Measurements from ENCODE around the gene NXPH2.

DNA sequence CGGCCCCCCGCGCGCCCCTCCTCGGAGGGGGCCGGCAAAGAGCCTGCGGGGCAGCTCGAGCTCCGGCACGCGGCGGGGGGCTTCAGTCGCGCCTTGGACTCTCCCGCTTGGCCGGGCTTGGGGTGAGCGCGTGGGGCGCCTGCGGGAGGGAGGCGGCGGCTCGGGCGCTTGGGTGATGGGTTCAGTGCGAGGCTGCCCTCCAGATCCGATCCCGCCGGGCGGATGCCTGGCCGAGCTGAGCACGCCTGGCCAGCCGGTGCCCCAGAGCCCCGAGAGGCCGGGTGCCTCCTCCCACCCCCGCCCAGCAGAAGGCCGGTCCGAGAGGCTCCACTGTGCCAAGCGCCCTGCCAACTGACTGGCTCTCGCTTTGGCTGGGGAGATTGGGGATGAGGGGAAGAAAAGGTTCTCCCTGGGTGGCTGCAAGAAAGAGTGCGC lies 273 bp upstream of the NXPH2 start:
- TF ChIP-seq POLR2A (IDR thresholded peaks at IDR 0.05; ENCODE audit: low read depth, low read length) (no peak), CTCF (IDR thresholded peaks at IDR 0.05; ENCODE audit: extremely low read depth in 1 of 2, insufficient read depth in 1 of 2, low read depth in 1 of 2, low read length in 2 of 2) (no peak), FOS (IDR thresholded peaks at IDR 0.05; ENCODE audit: borderline replicate concordance, insufficient read depth, low read length) (no peak)

Data from endothelial cell of umbilical vein (primary cell).